H1 (cell line): ENCODE results near the gene TAGLN3. TPM values are rescaled to one million over a fixed set of nuclear protein-coding genes. Genes with fewer than 3 reads are reported as not detected.

ENCODE experiments used
- CTCF ChIA-PET: fragments of 300-600 bp; sonication (Branson Sonifier 250); formaldehyde crosslinking; loops from one replicate; lab custom pipeline; 2021; ENCODE audit not compliant: partially characterized antibody; lab: Charles Lee
- POLR2A ChIA-PET: fragments of 300-600 bp; sonication (Branson Sonifier 250); formaldehyde crosslinking; loops from one replicate; lab custom pipeline; 2021; ENCODE audit warnings: inconsistent platforms; ENCODE audit not compliant: partially characterized antibody; lab: Charles Lee
- DNase-seq, 2 experiments: peaks; one replicate each; pipeline versions ENCODE4 v3.0.0 to v3.0.0-alpha.2; 2010 to 2022; ENCODE audit warnings: low spot score in 2 of 2, low read depth in 1 of 2, mixed read lengths in 1 of 2
- FAIRE-seq: peaks from 2 replicates; lab custom pipeline; 2011; peaks lifted over from hg19 to GRCh38; lab: Jason Lieb, UNC
- H2AFZ ChIP-seq: 2 replicates; pipeline ENCODE4 v1.8.1; 2012; ENCODE audit warnings: low read length, inconsistent platforms
- H2AK5ac ChIP-seq: 2 replicates; pipeline ENCODE4 v1.6.1; 2013; ENCODE audit warnings: low read depth, low read length
- H2BK120ac ChIP-seq: replicated peaks from 2 replicates; pipeline ENCODE3; 2013; ENCODE audit warnings: low read depth, low read length, inconsistent platforms
- H2BK12ac ChIP-seq: 2 replicates; pipeline ENCODE4 v1.6.1; 2013; ENCODE audit warnings: low read depth, low read length
- H2BK15ac ChIP-seq: 2 replicates; pipeline ENCODE4 v1.6.1; 2013; ENCODE audit warnings: low read length
- H2BK20ac ChIP-seq: 2 replicates; pipeline ENCODE4 v1.6.1; 2013; ENCODE audit warnings: low read length
- H2BK5ac ChIP-seq: 2 replicates; pipeline ENCODE4 v1.6.1; 2013; ENCODE audit warnings: low read depth, low read length
- H3K14ac ChIP-seq: 2 replicates; pipeline ENCODE4 v1.6.1; 2013; ENCODE audit warnings: inconsistent platforms; ENCODE audit not compliant: insufficient read length
- H3K18ac ChIP-seq: 2 replicates; pipeline ENCODE4 v1.6.1; 2013; ENCODE audit warnings: low read length; ENCODE audit errors: extremely low read depth
- H3K23ac ChIP-seq: 2 replicates; pipeline ENCODE4 v1.6.1; 2013; ENCODE audit warnings: inconsistent platforms; ENCODE audit not compliant: insufficient read length
- H3K23me2 ChIP-seq: 2 replicates; pipeline ENCODE4 v1.6.1; 2013; ENCODE audit warnings: low read depth, low read length
- H3K27ac ChIP-seq: 2 replicates; pipeline ENCODE4 v1.6.1; 2011; ENCODE audit warnings: low read depth, low read length, inconsistent platforms
- H3K27me3 ChIP-seq, 4 experiments: replicated peaks in 1 of 4; 1 replicate in 1 of 4; 2 replicates in 3 of 4; pipeline versions ENCODE4 v1.6.1 to v1.8.1; 2011 to 2013; ENCODE audit warnings: low read length in 3 of 4, mild to moderate bottlenecking in 3 of 4, inconsistent platforms in 2 of 4, mixed read lengths in 2 of 4, moderate library complexity in 1 of 4; ENCODE audit not compliant: control insufficient read depth in 3 of 4, insufficient read depth in 3 of 4; ENCODE audit errors: extremely low read depth in 1 of 4
- H3K36me3 ChIP-seq, 4 experiments: 2 replicates each; pipeline versions ENCODE4 v1.6.1 to v1.8.1; 2011 to 2013; ENCODE audit warnings: mild to moderate bottlenecking in 4 of 4, low read length in 3 of 4, moderate library complexity in 2 of 4, control low read depth in 1 of 4, inconsistent platforms in 1 of 4; ENCODE audit not compliant: insufficient read depth in 4 of 4, control insufficient read depth in 2 of 4
- H3K4ac ChIP-seq: replicated peaks from 2 replicates; pipeline ENCODE3; 2013; ENCODE audit warnings: low read length, low read depth, mixed read lengths, inconsistent platforms; ENCODE audit not compliant: insufficient read length
- H3K4me1 ChIP-seq, 4 experiments: replicated peaks in 1 of 4; 1 replicate in 1 of 4; 2 replicates in 3 of 4; pipeline versions ENCODE4 v1.6.1 to v1.8.1; 2011 to 2013; ENCODE audit warnings: low read length in 3 of 4, inconsistent platforms in 2 of 4, mixed read lengths in 1 of 4; ENCODE audit not compliant: insufficient read depth in 4 of 4, control insufficient read depth in 3 of 4
- H3K4me2 ChIP-seq, 2 experiments: 2 replicates each; pipeline versions ENCODE4 v1.6.1 to v1.8.1; 2011 to 2013; ENCODE audit warnings: low read depth in 2 of 2, low read length in 2 of 2, control low read depth in 1 of 2, inconsistent platforms in 1 of 2, mild to moderate bottlenecking in 1 of 2; ENCODE audit not compliant: insufficient read depth in 1 of 2
- H3K4me3 ChIP-seq, 4 experiments: fragments of 200-600, 300-600 bp in 1 of 4; sonication (generic), shearing (Covaris generic), sonication (Bioruptor Twin) in 1 of 4; 2 replicates each; pipeline versions ENCODE4 v1.5.1 to v1.8.1; 2011 to 2016; ENCODE audit warnings: low read length in 4 of 4, low read depth in 3 of 4, control low read depth in 2 of 4, inconsistent platforms in 2 of 4, mild to moderate bottlenecking in 2 of 4, mixed read lengths in 1 of 4, moderate library complexity in 1 of 4; ENCODE audit not compliant: insufficient read depth in 2 of 4; ENCODE audit errors: extremely low read depth in 1 of 4
- H3K56ac ChIP-seq: replicated peaks from 2 replicates; pipeline ENCODE3; 2013; ENCODE audit warnings: low read depth, mild to moderate bottlenecking, mixed read lengths, low read length, inconsistent platforms; ENCODE audit not compliant: insufficient read length
- H3K79me1 ChIP-seq: 2 replicates; pipeline ENCODE4 v1.6.1; 2013; ENCODE audit warnings: low read depth, low read length, control low read depth
- H3K79me2 ChIP-seq, 2 experiments: 2 replicates each; pipeline versions ENCODE4 v1.6.1 to v1.8.1; 2012 to 2013; ENCODE audit warnings: low read length in 2 of 2, mild to moderate bottlenecking in 2 of 2, inconsistent platforms in 1 of 2; ENCODE audit not compliant: insufficient read depth in 2 of 2, control insufficient read depth in 1 of 2
- H3K9ac ChIP-seq, 4 experiments: replicated peaks in 1 of 4; 1 replicate in 1 of 4; 2 replicates in 3 of 4; pipeline versions ENCODE4 v1.6.1 to v1.8.1; 2011 to 2013; ENCODE audit warnings: low read depth in 3 of 4, low read length in 3 of 4, control low read depth in 2 of 4, mild to moderate bottlenecking in 2 of 4, moderate library complexity in 2 of 4, inconsistent platforms in 1 of 4; ENCODE audit errors: extremely low read depth in 1 of 4
- H3K9me3 ChIP-seq, 2 experiments: 2 replicates each; pipeline versions ENCODE4 v1.6.1 to v1.8.1; 2012 to 2013; ENCODE audit warnings: mild to moderate bottlenecking in 2 of 2, moderate library complexity in 2 of 2, control low read depth in 1 of 2, inconsistent platforms in 1 of 2, low read depth in 1 of 2, low read length in 1 of 2, mixed read lengths in 1 of 2; ENCODE audit not compliant: insufficient read depth in 2 of 2
- H4K20me1 ChIP-seq, 2 experiments: replicated peaks in 1 of 2; 2 replicates each; pipeline versions ENCODE3 to v1.8.1; 2011 to 2013; ENCODE audit warnings: inconsistent platforms in 2 of 2, low read length in 2 of 2, mild to moderate bottlenecking in 1 of 2; ENCODE audit not compliant: insufficient read depth in 2 of 2, control insufficient read depth in 1 of 2
- H4K5ac ChIP-seq: 2 replicates; pipeline ENCODE4 v1.6.1; 2013; ENCODE audit warnings: low read length, low read depth, mixed read lengths, inconsistent platforms; ENCODE audit not compliant: insufficient read length
- H4K8ac ChIP-seq: 2 replicates; pipeline ENCODE4 v1.8.0; 2013; ENCODE audit warnings: mild to moderate bottlenecking, moderate library complexity, low read length, inconsistent platforms; ENCODE audit not compliant: insufficient read depth; ENCODE audit errors: extremely low read depth
- H4K91ac ChIP-seq: replicated peaks from 2 replicates; pipeline ENCODE3; 2013; ENCODE audit warnings: low read length, mixed read lengths, inconsistent platforms; ENCODE audit not compliant: insufficient read length
- WGBS, 2 experiments: shearing (Covaris generic) in 1 of 2; methylation state at CpG; one replicate each; pipeline versions ENCODE4 v1.1.6 to v1.1.7; 2013 to 2015; ENCODE audit warnings: low lambda C conversion rate in 2 of 2, mixed read lengths in 2 of 2, inconsistent platforms in 1 of 2, low coverage in 1 of 2, missing lambda C conversion rate in 1 of 2; ENCODE audit not compliant: insufficient replicate concordance in 2 of 2, insufficient coverage in 1 of 2, insufficient read length in 1 of 2; ENCODE audit errors: extremely low coverage in 1 of 2, missing lambda C conversion rate in 1 of 2; 5-methylcytosine and 5-hydroxymethylcytosine counted together
- polyA plus RNA-seq, 7 experiments: library from polyadenylated mRNA; depleted of rRNA in 3 of 7; stranded (reverse) in 5 of 7; unstranded in 2 of 7; fragments of >200 nt in 5 of 7; fragments of 200-250 nt in 2 of 7; gene quantifications; 1 replicate in 5 of 7; 2 replicates in 1 of 7; 4 replicates in 1 of 7; pipeline versions ENCODE4 v1.2.1 to v1.2.3, GENCODE V29; 2011 to 2013; ENCODE audit warnings: missing spikeins in 2 of 7, mixed read lengths in 2 of 7
- total RNA-seq: library from RNA; stranded (reverse); fragmentation: NEBNext Ultra II Directional; extraction: Animal tissue kit (Norgen Biotek cat#: 25700); gene quantifications from 2 replicates; pipeline ENCODE4 v1.2.1, GENCODE V29; 2021

TAGLN3 gene
- total and polyA plus RNA-seq, 2 of the 8 experiments (the other 6 are each of a cell fraction or from before 2014, with no cell fraction given): 6.3 to 7.5 TPM

DNA sequence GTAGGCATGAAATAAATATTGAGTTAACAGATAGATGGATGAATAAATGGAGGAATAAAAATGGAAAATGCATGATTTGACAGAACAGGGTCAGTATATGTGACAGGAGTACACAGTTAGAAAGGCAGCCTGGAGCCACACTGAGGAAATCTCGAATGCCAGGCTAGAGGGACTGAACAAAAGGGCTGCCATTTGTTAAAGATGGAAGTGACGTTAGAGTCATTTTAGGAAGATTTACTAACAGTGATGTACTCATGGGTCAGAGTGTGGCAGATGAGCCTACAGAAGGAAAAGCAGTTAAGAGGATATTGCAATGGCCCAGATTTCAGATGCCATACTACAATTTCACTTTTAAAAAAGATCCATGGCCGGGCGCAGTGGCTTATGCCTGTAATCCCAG lies 28.4 kb downstream of the TAGLN3 start:
- Histone ChIP-seq H3K36me3 (no peaks in the 10 kb centered on the region), H2BK120ac (no peak overlapping the region), H3K14ac (no peak overlapping the region), H3K23ac (no peak overlapping the region), H3K4ac (no peak overlapping the region), H2BK5ac (no peak overlapping the region), H4K5ac (no peak overlapping the region), H3K4me2 (no peak overlapping the region), H3K4me3 (no peak overlapping the region), H4K8ac (no peak overlapping the region), H2BK12ac (no peak overlapping the region), H4K20me1 (no peaks in the 10 kb centered on the region), H3K9me3 (peaks cover under 1 to 1% of the 10 kb centered on the region in 2 experiments; a peak in 3 of 4 replicates), H3K4me1 (no peaks in the 10 kb centered on the region), H3K23me2 (no peaks in the 10 kb centered on the region), H3K18ac (no peak overlapping the region), H3K27me3 (no peaks in the 10 kb centered on the region), H3K79me1 (no peaks in the 10 kb centered on the region), H3K9ac (no peak overlapping the region), H2BK15ac (no peak overlapping the region), H2AFZ (no peak overlapping the region), H4K91ac (no peak overlapping the region), H2AK5ac (no peak overlapping the region), H3K79me2 (no peaks in the 10 kb centered on the region), H2BK20ac (no peak overlapping the region), H3K27ac (no peak overlapping the region), H3K56ac (no peak overlapping the region)
- FAIRE-seq: no peak
- ChIA-PET CTCF (interaction anchor here (1.2 to 1.5 kb wide), 2 partner anchors 14 to 45 kb away, joined by 3 to 8 read pairs; no protein-coding TSS in a partner anchor), POLR2A (no interaction called here)
- WGBS, 2 experiments: 95% methylated on average over 4 of the region's 4 CpGs; no CpG with 5 or more reads in 1 of the 2 experiments
- no peak for DNase-seq
